SK-N-SH treated with all-trans-retinoic acid at 6 μM for 48 hours (cell line): ENCODE measurements around the gene ARID1A.
A peak's percentile ranks its signal among the peaks of the same experiment; 100 is the strongest.
"Not testable (repeated sequence)": the region's sequence is repeated elsewhere in the genome, so short reads cannot be mapped to it uniquely, and the experiment has no call there.

ENCODE experiments used
- ATAC-seq: fragments of 200-7000 bp; cut with Tn5 transposase; 3 replicates; pipeline ENCODE4 v1.9.1; 2020; ENCODE audit warnings: mild to moderate bottlenecking, moderate library complexity
- ARNTL ChIP-seq: fragments of 450-650 bp; formaldehyde crosslinking; IDR thresholded peaks from 2 replicates; pipeline ENCODE4 v1.5.0; 2020; ENCODE audit warnings: low read depth, mild to moderate bottlenecking, moderate library complexity, borderline replicate concordance
- CSDC2 ChIP-seq: fragments of 250-450 bp; sonication (Bioruptor Pico); IDR thresholded peaks from 2 replicates; pipeline ENCODE4 v1.5.0; 2020; ENCODE audit warnings: mild to moderate bottlenecking, moderate library complexity
- ESRRG ChIP-seq: fragments of 250-450 bp; sonication (Bioruptor Pico); IDR thresholded peaks from 2 replicates; pipeline ENCODE4 v1.6.1; 2021; ENCODE audit warnings: mild to moderate bottlenecking
- GLIS3 ChIP-seq: fragments of 250-450 bp; sonication (Bioruptor Pico); IDR thresholded peaks from 2 replicates; pipeline ENCODE4 v1.5.0; 2020; ENCODE audit warnings: mild to moderate bottlenecking, moderate library complexity
- ISL1 ChIP-seq: fragments of 250-450 bp; sonication (Bioruptor Pico); IDR thresholded peaks from 2 replicates; pipeline ENCODE4 v2.1.2; 2022; ENCODE audit warnings: mild to moderate bottlenecking, moderate library complexity
- PATZ1 ChIP-seq: fragments of 250-450 bp; sonication (Bioruptor Pico); IDR thresholded peaks from 2 replicates; pipeline ENCODE4 v1.8.0; 2020; ENCODE audit warnings: mild to moderate bottlenecking, moderate library complexity, borderline replicate concordance
- PPARA ChIP-seq: fragments of 250-450 bp; sonication (Bioruptor Pico); IDR thresholded peaks from 2 replicates; pipeline ENCODE4 v1.5.0; 2020; ENCODE audit warnings: mild to moderate bottlenecking, borderline replicate concordance
- RARB ChIP-seq: fragments of 250-450 bp; sonication (Bioruptor Pico); IDR thresholded peaks from 2 replicates; pipeline ENCODE4 v1.8.0; 2021; ENCODE audit warnings: mild to moderate bottlenecking, moderate library complexity
- SNAI2 ChIP-seq: fragments of 250-450 bp; sonication (Bioruptor Pico); IDR thresholded peaks from 2 replicates; pipeline ENCODE4 v1.5.0; 2020; ENCODE audit warnings: mild to moderate bottlenecking, moderate library complexity
- TCF4 ChIP-seq: fragments of 250-450 bp; sonication (Bioruptor Pico); IDR thresholded peaks from 2 replicates; pipeline ENCODE4 v1.8.0; 2021; ENCODE audit warnings: mild to moderate bottlenecking, moderate library complexity, borderline replicate concordance
- TSHZ2 ChIP-seq: fragments of 250-450 bp; sonication (Bioruptor Pico); IDR thresholded peaks from 2 replicates; pipeline ENCODE4 v1.5.0; 2020; ENCODE audit warnings: mild to moderate bottlenecking, moderate library complexity
- ZC3H10 ChIP-seq: fragments of 250-450 bp; sonication (Bioruptor Pico); IDR thresholded peaks from 2 replicates; pipeline ENCODE4 v1.5.1; 2021; ENCODE audit warnings: mild to moderate bottlenecking, moderate library complexity
- ZFP3 ChIP-seq: fragments of 250-450 bp; sonication (Bioruptor Pico); IDR thresholded peaks from 2 replicates; pipeline ENCODE4 v1.5.0; 2020; ENCODE audit warnings: mild to moderate bottlenecking, moderate library complexity
- ZFP30 ChIP-seq: fragments of 450-650 bp; formaldehyde crosslinking; IDR thresholded peaks from 2 replicates; pipeline ENCODE4 v1.5.0; 2022; ENCODE audit warnings: mild to moderate bottlenecking, moderate library complexity
- ZNF565 ChIP-seq: fragments of 450-650 bp; formaldehyde crosslinking; conservative IDR thresholded peaks from 2 replicates; pipeline ENCODE4 v1.5.0; 2020; ENCODE audit warnings: low read depth, mild to moderate bottlenecking, moderate library complexity
- ZNF70 ChIP-seq: fragments of 450-650 bp; formaldehyde crosslinking; IDR thresholded peaks from 2 replicates; pipeline ENCODE4 v1.5.0; 2020; ENCODE audit warnings: mild to moderate bottlenecking, moderate library complexity
- ZNF8 ChIP-seq: fragments of 450-650 bp; formaldehyde crosslinking; IDR thresholded peaks from 2 replicates; pipeline ENCODE4 v1.5.0; 2020; ENCODE audit warnings: mild to moderate bottlenecking, moderate library complexity
- TF ChIP-seq, protein P1 (sequence below): fragments of 250-450 bp; sonication (Bioruptor Pico); IDR thresholded peaks from 2 replicates; pipeline ENCODE4 v1.5.1; 2021; ENCODE audit warnings: mild to moderate bottlenecking, moderate library complexity

The ARID1A gene

DNA sequence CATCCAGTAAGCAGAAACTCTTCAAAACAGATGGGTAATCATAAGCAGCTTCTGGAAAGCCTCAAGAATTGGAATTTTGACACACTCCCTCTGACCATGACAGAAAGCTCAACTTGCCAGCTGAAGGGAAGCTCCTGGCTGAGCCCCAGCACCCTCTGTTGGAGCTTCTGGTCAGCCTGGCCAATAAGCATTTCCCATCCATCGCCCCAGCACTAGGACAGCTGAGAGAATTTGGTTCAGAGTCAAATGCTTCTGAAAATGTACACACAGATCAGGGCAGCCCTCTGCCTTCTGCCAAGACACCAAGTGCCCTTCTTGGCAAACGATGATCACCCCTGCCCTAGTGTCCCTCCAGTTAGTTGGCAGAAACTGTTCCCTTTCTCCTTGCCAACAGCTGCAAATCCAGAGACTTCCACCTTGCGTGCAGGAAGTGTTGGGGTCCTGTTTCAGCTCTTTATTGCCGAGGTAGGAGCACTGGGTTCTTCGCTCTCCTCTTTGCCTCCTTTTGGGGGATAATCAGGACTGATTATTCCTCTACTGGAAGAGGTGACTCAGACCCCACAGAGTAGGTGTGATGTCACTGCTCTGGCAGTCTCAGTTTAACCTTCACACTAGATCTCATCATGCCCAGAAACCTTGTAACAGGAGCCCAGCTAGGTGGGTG is 103.8 kb downstream of the ARID1A start:
- ATAC-seq = peak; percentile 86
- TF ChIP-seq ISL1 (CRISPR knock-in tag) (peak; percentile 13; the same call in 1 of the 2 replicates), SNAI2 (no peak), ZFP3 (CRISPR knock-in tag) (no peak), ARNTL (no peak), ZC3H10 (CRISPR knock-in tag) (no peak)
- TF ChIP-seq, protein P1, sequence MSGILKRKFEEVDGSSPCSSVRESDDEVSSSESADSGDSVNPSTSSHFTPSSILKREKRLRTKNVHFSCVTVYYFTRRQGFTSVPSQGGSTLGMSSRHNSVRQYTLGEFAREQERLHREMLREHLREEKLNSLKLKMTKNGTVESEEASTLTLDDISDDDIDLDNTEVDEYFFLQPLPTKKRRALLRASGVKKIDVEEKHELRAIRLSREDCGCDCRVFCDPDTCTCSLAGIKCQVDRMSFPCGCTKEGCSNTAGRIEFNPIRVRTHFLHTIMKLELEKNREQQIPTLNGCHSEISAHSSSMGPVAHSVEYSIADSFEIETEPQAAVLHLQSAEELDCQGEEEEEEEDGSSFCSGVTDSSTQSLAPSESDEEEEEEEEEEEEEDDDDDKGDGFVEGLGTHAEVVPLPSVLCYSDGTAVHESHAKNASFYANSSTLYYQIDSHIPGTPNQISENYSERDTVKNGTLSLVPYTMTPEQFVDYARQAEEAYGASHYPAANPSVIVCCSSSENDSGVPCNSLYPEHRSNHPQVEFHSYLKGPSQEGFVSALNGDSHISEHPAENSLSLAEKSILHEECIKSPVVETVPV (CRISPR knock-in tag) = no peak

- ATAC-seq = not testable (repeated sequence)
Observed at GRCh38 chr1:26803932-26804331, 108.1 kb downstream of the ARID1A start.

GRCh38 chr1:26810105-26810504 is 114.3 kb downstream of the ARID1A start:
- ATAC-seq = peak; percentile 76

GRCh38 chr1:26811057-26811456 is 115.2 kb downstream of the ARID1A start:
- no peak for ATAC-seq
- TF ChIP-seq PATZ1 (CRISPR knock-in tag) = no peak
- no peak for TF ChIP-seq SNAI2
- TF ChIP-seq ESRRG (CRISPR knock-in tag) = no peak
- TF ChIP-seq GLIS3 (CRISPR knock-in tag) = no peak

- TF ChIP-seq PATZ1 (CRISPR knock-in tag) (no peak), TCF4 (no peak), ESRRG (CRISPR knock-in tag) (no peak), ARNTL (no peak), PPARA (no peak), ZFP3 (CRISPR knock-in tag) (no peak), ZNF8 (CRISPR knock-in tag) (no peak), ZFP30 (CRISPR knock-in tag) (no peak), ISL1 (CRISPR knock-in tag) (no peak), TSHZ2 (CRISPR knock-in tag) (no peak), RARB (CRISPR knock-in tag) (no peak), CSDC2 (no peak), ZNF70 (no peak)
- ATAC-seq = no peak
Observed at GRCh38 chr1:26811708-26812107, 115.9 kb downstream of the ARID1A start.

DNA sequence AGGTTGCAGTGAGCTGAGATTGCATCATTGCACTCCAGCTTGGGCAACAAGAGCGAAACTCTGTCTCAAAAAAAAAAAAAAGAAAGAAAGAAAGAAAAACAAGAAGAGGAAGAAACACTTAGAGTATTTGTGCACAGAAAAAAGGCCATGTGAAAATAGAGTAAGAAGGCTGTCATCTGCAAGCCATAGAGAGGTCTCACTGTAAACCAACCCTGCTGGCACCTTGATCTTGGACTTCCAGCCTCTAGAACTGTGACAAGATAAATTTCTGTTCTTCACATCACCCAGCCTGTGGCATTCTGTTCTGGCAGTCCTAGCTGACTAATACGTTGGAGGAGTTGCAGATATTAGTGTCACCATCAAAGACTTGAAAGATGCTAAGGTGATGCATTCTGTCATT is 118.6 kb downstream of the ARID1A start:
- no peak for ATAC-seq
- TF ChIP-seq, protein P1 (CRISPR knock-in tag) = no peak
- TF ChIP-seq PPARA = no peak
- TF ChIP-seq ARNTL = no peak
- TF ChIP-seq ZC3H10 (CRISPR knock-in tag) = no peak
- TF ChIP-seq ESRRG (CRISPR knock-in tag) = no peak
- no peak for TF ChIP-seq PATZ1 (CRISPR knock-in tag)
- TF ChIP-seq ZNF565 (CRISPR knock-in tag) = no peak
- TF ChIP-seq GLIS3 (CRISPR knock-in tag) = no peak
- no peak for TF ChIP-seq SNAI2
